Osteoblast (primary cell): ENCODE measurements around the gene LSM4. TPM values are rescaled to one million over a fixed set of nuclear protein-coding genes. Genes with fewer than 3 reads are reported as not detected.

Experiments used
- DNase-seq: peaks from one replicate; pipeline ENCODE4 v3.0.0; 2011; ENCODE audit warnings: low spot score, mixed read lengths; ENCODE audit not compliant: insufficient read length; ENCODE audit errors: missing footprints
- H2AFZ ChIP-seq: 2 replicates; pipeline ENCODE4 v1.6.0; 2011; ENCODE audit warnings: mild to moderate bottlenecking, low read length
- H3K27ac ChIP-seq: 2 replicates; pipeline ENCODE4 v1.5.1; 2011; ENCODE audit warnings: mild to moderate bottlenecking, low read depth, low read length, moderate library complexity
- H3K27me3 ChIP-seq: 2 replicates; pipeline ENCODE4 v1.6.0; 2012; ENCODE audit warnings: mild to moderate bottlenecking, control low read depth, inconsistent platforms, low read length, moderate library complexity; ENCODE audit not compliant: insufficient read depth
- H3K36me3 ChIP-seq: 2 replicates; pipeline ENCODE4 v1.5.1; 2011; ENCODE audit warnings: mild to moderate bottlenecking, low read length, control low read depth, moderate library complexity; ENCODE audit not compliant: insufficient read depth
- H3K4me1 ChIP-seq: 2 replicates; pipeline ENCODE4 v1.5.1; 2011; ENCODE audit warnings: mild to moderate bottlenecking, low read length, control low read depth, moderate library complexity; ENCODE audit not compliant: insufficient read depth
- H3K4me2 ChIP-seq: 2 replicates; pipeline ENCODE4 v1.6.0; 2011; ENCODE audit warnings: mild to moderate bottlenecking, low read length; ENCODE audit not compliant: insufficient read depth
- H3K4me3 ChIP-seq: fragments of 200-600 bp; sonication (generic); 3 replicates; pipeline ENCODE4 v1.5.1; 2012; ENCODE audit warnings: mild to moderate bottlenecking, low read length, inconsistent platforms; ENCODE audit not compliant: insufficient read depth
- H3K79me2 ChIP-seq: 2 replicates; pipeline ENCODE4 v1.6.0; 2012; ENCODE audit warnings: mild to moderate bottlenecking, low read length, control low read depth, inconsistent platforms; ENCODE audit not compliant: insufficient read depth
- H3K9me3 ChIP-seq: 2 replicates; pipeline ENCODE4 v1.5.1; 2011; ENCODE audit warnings: low read depth, low read length, control low read depth
- H4K20me1 ChIP-seq: 2 replicates; pipeline ENCODE4 v1.6.0; 2012; ENCODE audit warnings: mild to moderate bottlenecking, low read length, control low read depth; ENCODE audit not compliant: insufficient read depth
- total RNA-seq: library from RNA; depleted of rRNA; stranded (reverse); fragments of >200 nt; gene quantifications from 2 replicates; pipeline ENCODE4 v1.2.3, GENCODE V29; 2012
- TF ChIP-seq, protein P1 (sequence below): IDR thresholded peaks from 2 replicates; pipeline ENCODE4 v1.5.1; 2011; ENCODE audit warnings: mild to moderate bottlenecking, low read depth, low read length, moderate library complexity; ENCODE audit errors: extremely low read depth

Gene LSM4
- total RNA-seq, 1 donor = 74.6 TPM

DNA sequence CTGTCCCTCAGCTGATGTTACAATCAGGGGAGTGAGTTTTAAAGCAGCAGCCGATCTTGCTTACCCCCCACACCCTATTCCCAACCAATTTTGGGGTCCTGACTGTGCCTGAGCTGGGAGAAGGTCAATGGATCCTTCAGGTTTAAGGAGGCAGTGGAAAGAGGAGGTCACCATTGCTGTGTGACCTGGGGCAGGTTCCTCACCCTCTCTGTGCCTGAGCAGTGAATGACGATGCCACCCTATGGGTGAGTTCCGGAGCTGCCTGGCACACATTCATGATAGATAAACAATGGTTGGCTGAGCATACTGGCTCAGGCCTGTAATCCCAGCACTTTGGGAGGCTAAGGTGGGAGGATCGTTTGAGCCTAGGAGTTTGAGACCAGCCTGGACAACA, 21.2 kb downstream of the LSM4 start:
- Histone ChIP-seq H3K9me3 (no peaks in the 10 kb centered on the region), H3K4me3 (no peak overlapping the region), H2AFZ (no peak overlapping the region), H3K4me1 (peaks cover 39% of the 10 kb centered on the region), H3K4me2 (no peak overlapping the region), H3K79me2 (no peaks in the 10 kb centered on the region), H3K36me3 (peaks cover 5% of the 10 kb centered on the region), H3K27me3 (no peaks in the 10 kb centered on the region), H3K27ac (no peak overlapping the region), H4K20me1 (no peaks in the 10 kb centered on the region)
- DNase-seq = no peak
- TF ChIP-seq, protein P1, sequence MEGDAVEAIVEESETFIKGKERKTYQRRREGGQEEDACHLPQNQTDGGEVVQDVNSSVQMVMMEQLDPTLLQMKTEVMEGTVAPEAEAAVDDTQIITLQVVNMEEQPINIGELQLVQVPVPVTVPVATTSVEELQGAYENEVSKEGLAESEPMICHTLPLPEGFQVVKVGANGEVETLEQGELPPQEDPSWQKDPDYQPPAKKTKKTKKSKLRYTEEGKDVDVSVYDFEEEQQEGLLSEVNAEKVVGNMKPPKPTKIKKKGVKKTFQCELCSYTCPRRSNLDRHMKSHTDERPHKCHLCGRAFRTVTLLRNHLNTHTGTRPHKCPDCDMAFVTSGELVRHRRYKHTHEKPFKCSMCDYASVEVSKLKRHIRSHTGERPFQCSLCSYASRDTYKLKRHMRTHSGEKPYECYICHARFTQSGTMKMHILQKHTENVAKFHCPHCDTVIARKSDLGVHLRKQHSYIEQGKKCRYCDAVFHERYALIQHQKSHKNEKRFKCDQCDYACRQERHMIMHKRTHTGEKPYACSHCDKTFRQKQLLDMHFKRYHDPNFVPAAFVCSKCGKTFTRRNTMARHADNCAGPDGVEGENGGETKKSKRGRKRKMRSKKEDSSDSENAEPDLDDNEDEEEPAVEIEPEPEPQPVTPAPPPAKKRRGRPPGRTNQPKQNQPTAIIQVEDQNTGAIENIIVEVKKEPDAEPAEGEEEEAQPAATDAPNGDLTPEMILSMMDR = no peak

DNA sequence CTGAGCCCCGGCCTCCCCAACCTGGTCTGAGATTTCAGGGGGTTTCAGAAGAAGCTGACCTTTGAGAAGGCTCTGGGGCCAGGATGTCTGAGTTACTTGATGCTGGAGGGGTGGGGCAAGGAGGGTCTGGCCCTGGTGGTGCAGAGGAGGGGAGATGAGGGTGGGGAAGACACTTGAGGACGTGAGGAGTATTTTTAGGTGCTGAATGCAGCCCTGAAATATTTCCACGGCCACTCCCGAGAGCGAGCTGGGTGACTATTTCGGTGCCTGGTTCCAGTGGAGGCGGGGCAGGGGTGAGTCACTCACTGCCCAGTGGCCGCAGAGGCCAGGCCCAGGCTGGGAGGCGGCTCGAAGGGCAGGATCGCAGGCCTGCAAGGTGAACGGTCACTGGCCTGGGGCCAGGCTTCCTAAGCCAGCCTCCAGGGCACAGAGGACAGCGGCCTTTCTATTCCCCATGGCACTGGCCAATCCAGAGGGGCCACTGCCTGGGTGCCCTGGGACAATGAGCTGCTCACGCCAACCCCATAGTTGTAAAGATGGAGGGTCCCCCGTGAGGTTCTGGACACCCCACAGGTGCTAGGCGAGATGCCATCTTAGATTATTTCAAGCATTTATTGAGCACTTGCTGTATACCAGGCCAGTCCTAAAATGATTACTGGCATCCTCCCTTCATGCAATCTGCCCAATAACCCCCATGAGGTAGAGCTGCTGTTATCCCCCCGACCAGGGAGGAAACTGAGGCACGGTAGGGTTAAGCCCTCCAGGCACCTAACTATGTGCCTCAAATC, 21.8 kb downstream of the LSM4 start:
- Histone ChIP-seq H3K4me1 (peaks cover 39% of the 10 kb centered on the region), H3K4me2 (peak overlapping the region; percentile 16), H3K27ac (peak overlapping the region; percentile 58), H2AFZ (peak overlapping the region; percentile 9), H3K9me3 (no peaks in the 10 kb centered on the region), H3K79me2 (no peaks in the 10 kb centered on the region), H4K20me1 (no peaks in the 10 kb centered on the region), H3K4me3 (no peak overlapping the region), H3K27me3 (no peaks in the 10 kb centered on the region), H3K36me3 (peaks cover 4% of the 10 kb centered on the region)
- peak; percentile 99 for DNase-seq
- TF ChIP-seq, protein P1 = no peak

DNA sequence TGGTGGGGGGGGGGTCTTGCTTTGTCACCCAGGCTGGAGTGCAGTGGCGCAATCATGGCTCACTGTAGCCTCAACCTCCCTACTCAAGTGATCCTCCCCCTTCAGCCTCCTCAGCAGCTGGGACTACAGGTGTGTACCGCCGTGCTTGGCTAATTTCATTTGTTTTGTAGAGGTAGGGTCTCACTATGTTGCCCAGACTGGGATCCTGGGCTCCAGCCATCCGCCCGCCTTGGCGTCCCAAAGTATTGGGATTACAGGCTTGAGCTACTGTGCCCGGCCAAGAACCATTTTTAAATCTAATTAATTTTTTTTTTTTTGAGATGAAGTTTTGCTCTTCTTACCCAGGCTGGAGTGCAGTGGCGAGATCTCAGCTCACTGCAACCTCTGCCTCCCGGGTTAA, 23.2 kb downstream of the LSM4 start:
- Histone ChIP-seq H3K27ac (no peak overlapping the region), H3K4me3 (no peak overlapping the region)

DNA sequence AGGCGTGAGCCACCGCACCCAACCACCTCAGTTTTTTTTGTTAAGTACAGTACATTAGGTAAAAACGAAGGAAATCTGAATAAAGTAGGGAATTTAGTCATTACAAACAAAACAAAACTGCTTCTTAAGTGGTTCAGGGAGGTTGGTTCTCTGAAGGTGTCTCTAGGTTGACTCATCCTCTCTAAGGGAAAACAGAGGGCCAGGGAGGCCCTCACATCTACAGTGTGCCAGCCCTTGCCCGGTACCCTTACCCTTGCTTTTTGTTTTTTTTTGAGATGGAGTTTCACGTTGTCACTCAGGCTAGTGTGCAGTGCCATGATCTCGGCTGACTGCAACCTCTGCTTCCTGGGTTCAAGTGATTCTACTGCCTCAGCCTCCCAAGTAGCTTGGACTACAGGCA, 24.3 kb downstream of the LSM4 start:
- H3K27me3 ChIP-seq = no peaks in the 10 kb centered on the region
- peak overlapping the region; percentile 51 for H2AFZ ChIP-seq
- DNase-seq = peak; percentile 93
- peaks cover 20% of the 10 kb centered on the region for H3K4me1 ChIP-seq
- H3K79me2 ChIP-seq = no peaks in the 10 kb centered on the region
- H3K4me2 ChIP-seq = no peak overlapping the region
- no peaks in the 10 kb centered on the region for H3K36me3 ChIP-seq
- TF ChIP-seq, protein P1 = no peak
- no peaks in the 10 kb centered on the region for H4K20me1 ChIP-seq
- H3K27ac ChIP-seq = no peak overlapping the region
- H3K9me3 ChIP-seq = no peaks in the 10 kb centered on the region
- no peak overlapping the region for H3K4me3 ChIP-seq

More for the DNA sequence above, 23.2 kb downstream of the LSM4 start:
- Histone ChIP-seq H4K20me1 (no peaks in the 10 kb centered on the region), H3K79me2 (no peaks in the 10 kb centered on the region), H3K9me3 (no peaks in the 10 kb centered on the region), H3K4me1 (peaks cover 30% of the 10 kb centered on the region), H3K27me3 (no peaks in the 10 kb centered on the region), H3K4me2 (no peak overlapping the region), H2AFZ (no peak overlapping the region), H3K36me3 (no peaks in the 10 kb centered on the region)
- DNase-seq = no peak
- TF ChIP-seq, protein P1 = no peak
